ENCODE results near the gene MEI1.
"Not testable (repeated sequence)": the region's sequence is repeated elsewhere in the genome, so short reads cannot be mapped to it uniquely, and the experiment has no call there.

Gene MEI1

GRCh38 chr22:41682033-41682807 is 17.1 kb upstream of the MEI1 start:
- no peak for DNase-seq (ENCODE audit: low read depth)
- no peak for TF ChIP-seq CTCF (IDR thresholded peaks at IDR 0.05; ENCODE audit: low read depth, low read length, missing control alignments)
- peak overlapping the region; percentile 70 for H3K4me3 ChIP-seq (ENCODE audit: low read depth, low read length)

GRCh38 chr22:41683052-41683451 is 16.3 kb upstream of the MEI1 start:
- DNase-seq (ENCODE audit: low read depth) = no peak
- no peak for TF ChIP-seq CTCF (IDR thresholded peaks at IDR 0.05; ENCODE audit: low read depth, low read length, missing control alignments)
- H3K4me3 ChIP-seq (ENCODE audit: low read depth, low read length) = peak overlapping the region; percentile 70; the same call in 1 of the 2 replicates

- DNase-seq (ENCODE audit: low read depth) = no peak
- no peak for TF ChIP-seq CTCF (IDR thresholded peaks at IDR 0.05; ENCODE audit: low read depth, low read length, missing control alignments)
- H3K4me3 ChIP-seq (ENCODE audit: low read depth, low read length) = no peak overlapping the region
These were observed 15.7 kb upstream of the MEI1 start for GRCh38 chr22:41683616-41684015.

- H3K4me3 ChIP-seq (ENCODE audit: low read depth, low read length) = no peak overlapping the region
- no peak for TF ChIP-seq CTCF (IDR thresholded peaks at IDR 0.05; ENCODE audit: low read depth, low read length, missing control alignments)
- no peak for DNase-seq (ENCODE audit: low read depth)
These were observed 15.1 kb upstream of the MEI1 start for GRCh38 chr22:41684194-41684593.

GRCh38 chr22:41686890-41687289 is 12.4 kb upstream of the MEI1 start:
- H3K4me3 ChIP-seq (ENCODE audit: low read depth, low read length) = peak overlapping the region; percentile 98; the same call in 1 of the 2 replicates
- not testable (repeated sequence) for DNase-seq (ENCODE audit: low read depth)

- DNase-seq (ENCODE audit: low read depth) = no peak
- H3K4me3 ChIP-seq (ENCODE audit: low read depth, low read length) = peak overlapping the region; percentile 98
- no peak for TF ChIP-seq CTCF (IDR thresholded peaks at IDR 0.05; ENCODE audit: low read depth, low read length, missing control alignments)
These were observed 11.4 kb upstream of the MEI1 start for GRCh38 chr22:41687901-41688364.

GRCh38 chr22:41688365-41689211 is 10.7 kb upstream of the MEI1 start, which contains the start of gene SNU13:
SNU13 (minus strand) TSS chr22:41688867; CDS start chr22:41688796, 71 bp downstream.
- no peak for TF ChIP-seq CTCF (IDR thresholded peaks at IDR 0.05; ENCODE audit: low read depth, low read length, missing control alignments)
- peak within 1 kb of the TSS; percentile 98 for H3K4me3 ChIP-seq (ENCODE audit: low read depth, low read length)

More at GRCh38 chr22:41688365-41689211, 10.7 kb upstream of the MEI1 start, which contains the start of gene SNU13:
- peak; percentile 79 for DNase-seq (ENCODE audit: low read depth)

Data from GM12864 (cell line).